ENCODE measurements around the gene TXNDC11. TPM values are rescaled to one million over a fixed set of nuclear protein-coding genes. Genes with fewer than 3 reads are reported as not detected.

Gene TXNDC11
- total and polyA plus RNA-seq, 4 donors: 64.8 to 78.8 (median 72.2) TPM

DNA sequence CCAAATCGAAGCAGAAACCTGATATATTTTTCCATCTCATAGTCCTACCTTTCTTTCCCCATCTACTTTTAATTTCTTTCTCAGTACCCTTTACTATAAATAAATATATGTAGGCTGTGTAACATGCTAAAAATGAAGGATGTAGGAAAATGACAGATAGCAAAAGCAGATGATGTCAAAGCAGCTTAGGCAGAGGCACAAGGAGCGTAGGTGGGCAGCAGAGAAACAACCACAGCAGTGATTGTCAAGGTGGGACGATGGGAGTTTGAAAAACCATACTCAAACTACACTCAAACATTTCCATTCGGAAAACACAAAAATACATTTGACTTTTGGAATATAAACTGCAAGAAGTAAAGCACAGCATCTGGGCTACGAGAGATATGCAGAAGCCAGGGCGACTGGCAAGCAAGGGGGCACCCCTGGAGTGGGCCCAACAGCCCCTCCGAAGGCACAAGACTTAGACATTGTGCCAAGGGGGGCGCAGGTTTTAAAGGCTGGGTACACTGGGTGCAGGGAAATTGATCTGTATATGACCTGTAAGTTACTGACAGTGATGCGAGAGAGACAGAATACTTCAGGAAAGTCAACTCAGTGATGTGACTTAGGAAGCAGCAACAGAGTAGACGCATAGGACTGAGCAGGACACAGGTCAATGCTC is 43.3 kb downstream of the TXNDC11 start:
- no peak for ATAC-seq (ENCODE audit: insufficient read depth, low FRiP score)
- H3K27me3 ChIP-seq (ENCODE audit: control insufficient read depth in 3 of 3, insufficient read depth in 3 of 3, low read length in 2 of 3): no peaks in the 10 kb centered on the region
- whole genome bisulfite sequencing, 2 donors: 87 to 88% methylated on average over 10 of the region's 10 CpGs
- H3K4me3 ChIP-seq: no peak overlapping the region
- H3K9ac ChIP-seq (ENCODE audit: insufficient read depth in 1 of 2, low read length in 2 of 2): no peak overlapping the region
- no peak for DNase-seq
- H3K27ac ChIP-seq (ENCODE audit: low read depth in 1 of 2, low read length in 1 of 2): peak overlapping the region in 1 of 2 donors; percentile 1
- H3K36me3 ChIP-seq (ENCODE audit: control insufficient read depth in 4 of 4, insufficient read depth in 4 of 4, low read length in 4 of 4): peaks cover 9 to 55% (median 29%) of the 10 kb centered on the region in 4 donors
- H3K4me1 ChIP-seq (ENCODE audit: control insufficient read depth in 5 of 5, insufficient read depth in 5 of 5, low read length in 5 of 5): peaks cover 0 to 3% (median 2%) of the 10 kb centered on the region in 5 donors
- TF ChIP-seq CTCF (IDR thresholded peaks at IDR 0.05; ENCODE audit: control extremely low read depth, extremely low read depth): no peak
- H3K9me3 ChIP-seq (ENCODE audit: control insufficient read depth in 4 of 4, insufficient read depth in 3 of 4, low read length in 3 of 4): no peaks in the 10 kb centered on the region

DNA sequence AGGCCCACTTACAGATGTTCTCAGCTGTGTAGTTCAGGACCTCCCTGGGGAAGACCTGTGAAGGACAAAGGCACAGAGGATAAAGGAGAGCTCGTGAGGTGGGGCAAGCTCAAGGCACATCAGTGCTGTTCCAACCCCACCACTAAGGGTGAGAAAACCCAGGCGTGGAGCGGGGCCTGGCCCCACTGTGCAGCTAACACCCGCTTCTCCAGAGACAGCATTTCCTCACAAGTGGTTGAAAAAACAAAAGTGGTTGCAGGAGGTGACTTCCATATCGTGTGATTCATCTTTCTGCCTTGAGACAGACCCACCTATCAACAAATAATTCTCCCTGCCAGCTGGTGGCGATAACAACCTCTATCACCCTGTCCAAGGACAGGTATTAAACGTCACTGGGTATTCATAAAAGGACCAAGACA is 44.4 kb downstream of the TXNDC11 start:
- Histone ChIP-seq H3K9ac (ENCODE audit: insufficient read depth in 1 of 2, low read length in 2 of 2) (no peak overlapping the region), H3K27ac (ENCODE audit: low read depth in 1 of 2, low read length in 1 of 2) (no peak overlapping the region), H3K27me3 (ENCODE audit: control insufficient read depth in 3 of 3, insufficient read depth in 3 of 3, low read length in 2 of 3) (no peaks in the 10 kb centered on the region), H3K9me3 (ENCODE audit: control insufficient read depth in 4 of 4, insufficient read depth in 3 of 4, low read length in 3 of 4) (no peaks in the 10 kb centered on the region), H3K4me3 (no peak overlapping the region), H3K4me1 (ENCODE audit: control insufficient read depth in 5 of 5, insufficient read depth in 5 of 5, low read length in 5 of 5) (peaks cover 0 to 3% (median 2%) of the 10 kb centered on the region in 5 donors), H3K36me3 (ENCODE audit: control insufficient read depth in 4 of 4, insufficient read depth in 4 of 4, low read length in 4 of 4) (peaks cover 9 to 50% (median 27%) of the 10 kb centered on the region in 4 donors)
- ATAC-seq (ENCODE audit: insufficient read depth, low FRiP score): no peak
- TF ChIP-seq CTCF (IDR thresholded peaks at IDR 0.05; ENCODE audit: control extremely low read depth, extremely low read depth): no peak
- 75 to 83% methylated on average over 7 of the region's 7 CpGs for WGBS, 2 donors
- DNase-seq: no peak

DNA sequence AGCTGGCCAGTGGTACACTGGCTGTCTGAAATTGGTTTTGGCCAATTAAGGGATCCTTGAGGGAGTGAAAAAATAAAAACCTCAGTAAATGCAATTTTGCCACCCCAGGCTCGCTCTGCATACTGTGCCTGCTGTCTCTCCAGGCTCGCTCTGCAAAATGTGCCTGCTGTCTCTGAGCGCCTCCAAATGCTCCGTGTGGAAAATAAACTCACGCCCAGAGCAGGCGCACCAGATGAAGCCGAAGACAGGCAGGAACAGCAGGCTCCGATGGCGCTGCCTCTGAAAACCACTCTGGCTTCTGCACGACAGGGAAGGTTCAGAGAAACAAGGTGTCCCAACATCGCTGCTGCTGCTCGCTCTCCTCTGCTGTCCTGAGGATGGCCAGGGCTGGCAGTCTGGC is 45.3 kb downstream of the TXNDC11 start:
- Histone ChIP-seq H3K9ac (ENCODE audit: insufficient read depth in 1 of 2, low read length in 2 of 2) (no peak overlapping the region), H3K9me3 (ENCODE audit: control insufficient read depth in 4 of 4, insufficient read depth in 3 of 4, low read length in 3 of 4) (no peaks in the 10 kb centered on the region), H3K4me1 (ENCODE audit: control insufficient read depth in 5 of 5, insufficient read depth in 5 of 5, low read length in 5 of 5) (peaks cover 0 to 3% (median 2%) of the 10 kb centered on the region in 5 donors), H3K4me3 (no peak overlapping the region), H3K36me3 (ENCODE audit: control insufficient read depth in 4 of 4, insufficient read depth in 4 of 4, low read length in 4 of 4) (peaks cover 9 to 45% (median 33%) of the 10 kb centered on the region in 4 donors), H3K27me3 (ENCODE audit: control insufficient read depth in 3 of 3, insufficient read depth in 3 of 3, low read length in 2 of 3) (no peaks in the 10 kb centered on the region), H3K27ac (ENCODE audit: low read depth in 1 of 2, low read length in 1 of 2) (no peak overlapping the region)
- no peak for ATAC-seq (ENCODE audit: insufficient read depth, low FRiP score)
- 96 to 98% methylated on average over 12 of the region's 12 CpGs for WGBS, 2 donors
- TF ChIP-seq CTCF (IDR thresholded peaks at IDR 0.05; ENCODE audit: control extremely low read depth, extremely low read depth): no peak
- no peak for DNase-seq
